Breast epithelium (tissue), 3 donors: ENCODE data around the gene RSBN1.

Source experiments
- CTCF ChIP-seq, 3 donors: fragments of 450-650 bp; IDR thresholded peaks; one replicate each; pipeline ENCODE4 v1.5.1; 2016 to 2017; ENCODE audit warnings: antibody characterized with exemption in 3 of 3, mild to moderate bottlenecking in 3 of 3, moderate library complexity in 3 of 3
- POLR2A ChIP-seq: fragments of 450-650 bp; IDR thresholded peaks from one replicate; pipeline ENCODE4 v1.6.1; 2016; ENCODE audit warnings: antibody characterized with exemption, mild to moderate bottlenecking, moderate library complexity
- POLR2AphosphoS5 ChIP-seq, 3 donors: sonication (generic); formaldehyde crosslinking; IDR thresholded peaks; one replicate each; pipeline ENCODE4 v1.6.1; 2017; ENCODE audit warnings: antibody characterized with exemption in 3 of 3

- TF ChIP-seq CTCF (IDR thresholded peaks at IDR 0.05) = no peak
- TF ChIP-seq POLR2A = no peak
- TF ChIP-seq POLR2AphosphoS5 (IDR thresholded peaks at IDR 0.05) = peak; percentile 22 to 51 (median 40)
Observed at GRCh38 chr1:113759333-113760101, 52.8 kb downstream of the RSBN1 start, which contains the start of gene PHTF1.
